Stimulated activated CD8-positive, alpha-beta memory T cell treated with anti-CD3 and anti-CD28 coated beads, Interleukin-12 subunit alpha, Interleukin-12 subunit beta, amount 100 ng/mL, for 24 hours (primary cell): ENCODE results near the gene MTUS2.
"Not testable (repeated sequence)": the region's sequence is repeated elsewhere in the genome, so short reads cannot be mapped to it uniquely, and the experiment has no call there.

ENCODE experiments used
- DNase-seq: peaks from one replicate; pipeline ENCODE4 v3.0.0-alpha.2; 2020; ENCODE audit errors: extremely low read depth

Gene MTUS2

GRCh38 chr13:28958018-28958417 lies 137.9 kb downstream of the MTUS2 start:
- no peak for DNase-seq

DNA sequence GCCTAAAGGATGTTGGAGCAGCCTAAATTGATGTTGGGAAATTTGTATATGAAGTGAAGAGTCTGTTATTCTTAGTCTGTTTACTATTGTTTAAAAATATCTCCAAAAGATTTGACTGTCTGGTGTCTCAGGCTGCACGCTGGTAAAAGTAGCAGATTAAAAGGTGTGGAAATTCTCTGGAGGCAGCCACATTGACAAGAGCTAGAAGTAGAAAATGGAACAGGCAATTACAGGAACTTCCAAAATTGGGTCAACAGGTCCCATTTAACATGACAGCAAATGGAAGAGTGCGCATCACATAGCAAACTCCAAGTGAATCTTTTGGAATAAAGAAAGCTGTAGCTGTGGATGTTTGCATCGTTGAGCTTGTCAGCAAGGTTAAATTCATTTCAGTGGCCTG lies 138.3 kb downstream of the MTUS2 start:
- no peak for DNase-seq

DNA sequence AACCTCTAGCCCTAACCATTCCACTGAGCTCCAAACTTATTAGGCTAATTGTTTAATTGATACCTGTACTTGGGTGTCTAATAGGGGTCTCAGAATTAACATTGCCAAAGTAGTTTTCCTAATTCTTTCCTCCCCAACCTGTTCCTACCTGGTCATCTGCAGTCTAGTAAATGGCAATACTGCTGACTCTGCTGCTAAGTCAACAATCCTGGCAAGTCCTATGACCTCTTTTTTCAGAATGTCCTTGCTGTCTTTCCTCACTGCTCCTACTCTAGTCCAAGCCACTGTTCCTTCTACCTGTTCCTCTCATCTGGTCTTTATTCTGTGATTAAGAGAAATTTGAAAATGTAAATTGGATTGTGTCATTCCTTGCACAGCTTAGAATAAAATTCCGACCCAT lies 143.9 kb downstream of the MTUS2 start:
- no peak for DNase-seq

- no peak for DNase-seq
These were observed 144.7 kb downstream of the MTUS2 start for GRCh38 chr13:28964803-28965202.

DNA sequence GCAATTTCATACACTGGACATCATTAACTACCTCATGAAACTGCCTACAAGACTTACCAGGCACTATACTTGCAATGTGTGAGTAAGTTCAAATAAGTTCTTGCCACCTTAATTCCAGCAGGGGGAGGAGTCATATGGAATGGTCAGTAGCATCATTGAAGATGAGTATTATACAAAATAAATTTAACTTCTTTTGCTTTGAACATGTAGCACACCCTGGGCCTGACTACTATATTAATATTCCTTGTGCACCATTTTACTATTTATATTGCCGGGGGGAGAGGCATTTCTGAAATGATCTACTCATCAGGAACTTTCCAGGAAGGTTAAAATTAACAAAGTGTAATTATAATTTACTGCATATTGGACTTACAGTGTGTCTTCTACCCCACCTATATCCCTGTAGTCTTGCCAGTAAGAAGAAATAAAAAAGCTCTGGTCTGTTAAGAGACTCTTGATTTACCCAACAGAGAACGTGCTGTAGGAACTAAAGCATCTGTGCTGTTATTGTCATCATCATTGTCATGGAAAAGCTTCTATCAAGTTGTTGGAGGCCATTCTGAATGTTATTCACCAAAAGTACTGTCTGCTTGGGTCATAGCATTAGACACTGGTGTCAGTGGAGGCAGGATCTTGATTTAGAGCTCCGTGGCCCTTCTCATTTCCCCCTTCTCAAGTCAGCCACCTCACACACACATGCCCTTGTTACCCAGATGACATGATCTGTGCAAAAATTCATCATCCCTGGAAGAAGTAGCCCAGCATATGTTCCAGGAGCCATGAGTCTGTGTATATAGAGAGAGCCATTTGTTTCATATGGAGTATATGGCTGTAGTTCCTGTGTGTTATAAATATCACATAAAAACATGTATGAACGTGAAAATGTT lies 147.1 kb downstream of the MTUS2 start:
- no peak for DNase-seq

GRCh38 chr13:28976195-28976594 lies 156.1 kb downstream of the MTUS2 start:
- no peak for DNase-seq

GRCh38 chr13:28976636-28977035 lies 156.5 kb downstream of the MTUS2 start:
- no peak for DNase-seq

DNA sequence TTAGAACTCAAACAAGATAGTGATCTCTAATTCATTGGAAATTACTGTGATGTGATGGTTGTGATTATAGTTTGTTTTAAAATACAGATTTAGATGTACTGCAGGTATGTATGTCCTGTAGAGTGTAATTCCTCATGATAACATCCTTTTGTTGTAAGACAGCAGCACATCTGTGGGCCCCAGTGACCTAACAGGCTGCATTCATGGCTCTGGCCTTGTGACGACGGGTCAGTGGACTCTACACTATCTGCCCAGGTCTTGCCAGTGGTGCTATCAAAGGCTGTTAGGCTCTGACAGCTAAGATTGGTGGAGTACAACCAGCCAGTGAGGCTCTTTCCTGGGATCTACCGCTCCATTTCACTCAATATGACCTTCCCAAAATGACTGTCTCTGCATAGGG lies 158.4 kb downstream of the MTUS2 start:
- DNase-seq = no peak

DNA sequence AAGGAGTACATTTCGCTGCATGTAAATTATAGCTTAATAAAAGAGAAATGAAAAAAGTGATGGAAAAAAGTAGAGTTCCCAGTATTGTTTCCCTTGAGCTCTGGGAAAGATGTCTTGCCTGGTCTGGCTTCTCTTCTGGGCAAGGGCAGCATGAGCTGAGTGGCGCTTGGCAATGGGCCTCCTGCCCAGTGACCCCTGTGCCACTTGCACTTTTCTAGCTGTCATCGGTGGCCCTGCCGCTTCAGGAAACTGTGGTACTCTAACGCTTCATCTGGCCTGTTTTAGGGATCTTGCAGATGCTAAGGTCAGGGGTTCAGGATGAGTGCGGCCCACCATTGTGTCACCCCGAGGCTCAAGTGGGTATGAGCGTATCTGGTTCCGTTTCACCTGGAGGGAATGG lies 161.4 kb downstream of the MTUS2 start:
- no peak for DNase-seq

DNA sequence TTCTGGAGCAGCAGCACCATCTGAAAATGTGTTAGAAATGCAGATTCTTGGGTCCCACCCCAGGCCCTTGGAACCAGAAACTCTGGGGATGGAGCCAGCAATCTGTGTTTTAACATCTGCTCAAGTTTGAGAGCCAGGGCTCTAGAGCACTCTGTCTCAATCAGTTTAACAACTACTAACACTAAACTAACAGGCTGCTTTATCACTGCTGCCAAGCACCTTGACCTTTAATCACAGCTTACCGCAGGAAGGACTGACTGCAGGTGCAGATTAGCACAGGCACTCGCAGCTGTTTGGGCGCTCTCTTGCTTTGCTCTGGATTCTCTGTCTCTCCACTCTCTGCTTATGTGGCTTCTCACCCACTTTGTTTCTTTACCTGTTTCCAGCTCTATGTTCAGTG lies 163.5 kb downstream of the MTUS2 start:
- no peak for DNase-seq

- DNase-seq = no peak
These were observed 164.2 kb downstream of the MTUS2 start for GRCh38 chr13:28984326-28984725.

- no peak for DNase-seq
These were observed 164.7 kb downstream of the MTUS2 start for GRCh38 chr13:28984825-28985224.

DNA sequence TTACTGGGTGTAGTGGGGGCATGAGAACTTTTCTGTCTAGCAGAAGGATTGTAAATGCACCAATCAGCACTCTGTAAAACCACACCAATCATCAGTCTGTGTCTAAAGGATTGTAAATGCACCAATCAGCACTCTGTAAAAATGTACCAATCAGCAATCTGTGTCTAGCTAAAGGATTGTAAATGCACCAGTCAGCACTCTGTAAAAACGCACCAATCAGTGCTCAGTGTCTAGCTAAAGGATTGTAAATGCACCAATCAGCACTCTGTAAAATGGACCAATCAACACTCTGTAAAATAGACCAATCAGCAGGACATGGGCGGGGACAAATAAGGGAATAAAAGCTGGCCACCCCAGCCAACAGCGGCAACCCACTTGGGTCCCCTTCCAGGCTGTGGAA lies 170.2 kb downstream of the MTUS2 start:
- DNase-seq = not testable (repeated sequence)

- no peak for DNase-seq
These were observed 171.6 kb downstream of the MTUS2 start for GRCh38 chr13:28991764-28992163.

- no peak for DNase-seq
These were observed 180.7 kb downstream of the MTUS2 start for GRCh38 chr13:29000826-29001225.

- no peak for DNase-seq
These were observed 185.1 kb downstream of the MTUS2 start for GRCh38 chr13:29005035-29005762.

- DNase-seq = no peak
These were observed 185.6 kb downstream of the MTUS2 start for GRCh38 chr13:29005763-29006120.

DNA sequence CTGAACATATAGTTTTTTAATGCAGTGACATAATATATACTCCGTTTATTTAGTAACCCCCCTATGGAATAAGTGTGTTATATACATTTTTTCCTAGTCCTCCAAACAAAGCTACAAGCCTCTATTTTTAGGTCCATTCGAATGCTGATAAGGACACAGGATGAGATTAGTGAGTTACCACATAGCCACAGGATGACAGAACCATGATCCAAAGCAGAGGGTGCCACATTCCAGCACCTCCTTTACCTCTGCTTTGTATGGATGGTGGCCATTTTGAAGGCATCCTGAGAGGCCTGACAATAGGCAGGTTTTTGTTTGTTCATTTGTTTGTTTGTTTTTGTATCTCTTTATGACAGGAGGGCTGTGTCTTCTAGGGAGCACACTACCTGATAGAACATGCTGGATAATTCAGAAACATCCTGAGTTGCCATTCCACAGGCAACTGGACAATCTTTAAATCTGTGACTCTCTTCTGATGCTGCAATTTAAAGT lies 186.3 kb downstream of the MTUS2 start:
- DNase-seq = no peak

DNA sequence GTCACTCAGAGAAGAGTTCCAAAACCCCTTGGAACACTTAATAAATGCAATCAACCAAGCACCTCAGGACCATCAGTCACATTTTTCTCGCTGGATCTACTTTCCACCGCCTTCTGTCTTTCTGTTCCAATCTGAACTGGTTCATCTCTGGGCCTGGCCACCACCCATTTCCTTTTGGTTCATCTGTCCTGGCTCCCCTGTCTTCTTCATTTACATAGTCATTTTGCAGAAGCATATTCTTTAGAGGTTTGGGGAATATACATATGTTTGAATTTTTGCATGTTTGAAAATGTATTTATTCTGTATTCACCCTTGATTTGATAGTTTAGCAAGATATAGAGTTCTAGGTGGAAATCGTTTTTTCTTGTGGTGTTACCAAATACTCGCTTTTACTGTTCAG lies 188.2 kb downstream of the MTUS2 start:
- DNase-seq = no peak

- no peak for DNase-seq
These were observed 200.2 kb downstream of the MTUS2 start for GRCh38 chr13:29020314-29020713.

DNA sequence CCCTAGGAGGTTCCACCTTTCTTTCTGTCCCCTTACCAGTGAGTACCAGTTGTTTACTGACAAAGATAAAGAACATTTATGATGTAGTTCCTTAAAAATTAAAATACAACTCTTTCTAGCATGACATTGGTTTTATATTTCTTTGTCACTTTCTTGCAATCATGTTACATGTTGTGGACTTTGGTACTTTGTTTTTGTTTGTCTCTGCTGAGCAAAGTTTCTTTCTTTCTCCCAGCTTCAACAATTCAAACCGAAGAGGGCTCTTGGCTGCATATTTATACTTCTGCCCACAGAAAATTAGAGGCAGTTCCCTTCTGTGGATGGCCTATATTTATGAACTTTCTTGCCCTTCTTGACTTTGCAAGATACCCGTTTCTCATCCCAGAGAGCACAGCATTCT lies 201.2 kb downstream of the MTUS2 start:
- DNase-seq = no peak

DNA sequence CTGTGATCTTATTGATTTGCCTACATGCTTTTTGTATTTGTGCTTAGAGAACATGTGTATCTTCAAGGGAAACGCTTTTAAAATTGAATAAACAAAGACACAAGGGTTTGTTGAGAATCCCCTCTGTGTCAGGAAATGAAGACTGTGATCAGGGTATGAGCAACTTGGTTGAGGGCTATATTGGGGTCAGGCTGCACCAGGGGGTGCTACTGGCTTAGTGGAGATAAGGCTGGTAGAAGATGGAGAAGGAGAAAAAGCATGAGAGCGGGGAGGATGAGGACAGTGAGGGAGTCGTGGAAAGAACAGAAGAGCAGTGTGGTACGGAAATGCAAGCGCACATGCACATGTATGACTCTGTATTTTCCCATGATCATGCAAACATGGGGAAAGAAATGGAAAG lies 201.6 kb downstream of the MTUS2 start:
- no peak for DNase-seq

DNA sequence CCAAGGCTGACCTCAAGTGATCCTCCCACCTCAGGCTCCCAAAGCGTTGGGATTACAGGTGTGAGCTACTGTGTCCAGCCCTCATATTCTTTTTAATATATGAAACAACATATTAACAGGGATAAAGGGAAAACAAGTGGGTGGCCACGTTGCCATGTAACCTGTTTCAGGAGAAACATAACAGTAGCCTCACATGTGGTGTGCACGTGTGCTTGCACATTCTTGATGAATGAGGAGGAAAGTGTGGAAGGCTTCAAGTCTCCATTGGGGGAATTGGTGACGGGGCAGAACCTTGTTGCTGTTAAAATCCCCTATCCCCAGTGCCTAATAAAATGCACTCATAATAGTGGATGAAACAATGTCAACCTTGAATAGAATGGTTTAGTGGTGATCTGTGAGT lies 202.3 kb downstream of the MTUS2 start:
- DNase-seq = no peak
